HG03439 (cell line): ENCODE measurements around the gene GGT5.

Experiments used
- ATAC-seq: cut with Tn5 transposase; IDR thresholded peaks from one replicate; pipeline ENCODE4 v1.9.1; 2021; ENCODE audit warnings: mild to moderate bottlenecking, moderate library complexity; ENCODE audit not compliant: unreplicated experiment

GGT5 gene

DNA sequence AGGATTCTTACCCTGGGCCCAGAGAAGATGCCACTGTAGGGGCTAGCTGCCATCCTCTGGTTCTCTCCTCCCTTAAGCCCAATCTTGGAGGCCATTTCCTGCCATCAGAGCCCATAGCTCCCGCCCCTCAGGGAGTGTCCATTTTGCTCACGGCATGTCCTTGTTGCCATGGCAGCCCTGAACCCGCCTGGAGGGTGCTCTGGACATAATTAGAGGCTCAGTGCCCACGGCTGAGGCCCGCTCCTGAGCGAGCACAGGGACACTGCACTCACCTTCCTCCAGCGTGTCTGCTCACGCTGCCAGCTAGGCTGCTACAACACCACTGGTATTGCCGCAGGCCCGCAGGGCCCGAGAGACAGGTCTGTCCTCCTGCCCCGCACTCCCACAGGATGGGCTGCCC lies 74.7 kb downstream of the GGT5 start:
- ATAC-seq, result no peak
